Rectal smooth muscle tissue (tissue), 1 donor: ENCODE measurements around the gene SNURF.
"Not testable (repeated sequence)": the region's sequence is repeated elsewhere in the genome, so short reads cannot be mapped to it uniquely, and the experiment has no call there.

ENCODE experiments used
- H3K27ac ChIP-seq: one replicate; pipeline ENCODE4 v1.7.0; 2013; ENCODE audit warnings: low read depth, low read length, inconsistent platforms
- H3K27me3 ChIP-seq: one replicate; pipeline ENCODE4 v1.7.0; 2013; ENCODE audit warnings: low read length; ENCODE audit not compliant: control insufficient read depth, insufficient read depth
- H3K36me3 ChIP-seq: one replicate; pipeline ENCODE4 v1.7.0; 2013; ENCODE audit warnings: low read length; ENCODE audit not compliant: control insufficient read depth, insufficient read depth
- H3K4me1 ChIP-seq: one replicate; pipeline ENCODE4 v1.7.0; 2013; ENCODE audit warnings: low read length; ENCODE audit not compliant: control insufficient read depth, insufficient read depth
- H3K4me3 ChIP-seq: one replicate; pipeline ENCODE4 v1.7.0; 2013; ENCODE audit warnings: low read length
- H3K9ac ChIP-seq: one replicate; pipeline ENCODE4 v1.7.0; 2013; ENCODE audit warnings: low read length

SNURF gene

GRCh38 chr15:24944954-24945353 lies 9.8 kb upstream of the SNURF start:
- H3K27ac ChIP-seq: no peak overlapping the region
- H3K4me1 ChIP-seq: no peaks in the 10 kb centered on the region

GRCh38 chr15:24945711-24946110 lies 9.1 kb upstream of the SNURF start:
- H3K27me3 ChIP-seq: no peaks in the 10 kb centered on the region
- H3K36me3 ChIP-seq: no peaks in the 10 kb centered on the region
- no peak overlapping the region for H3K9ac ChIP-seq
- no peak overlapping the region for H3K4me3 ChIP-seq
- no peaks in the 10 kb centered on the region for H3K4me1 ChIP-seq
- H3K27ac ChIP-seq: no peak overlapping the region

More at GRCh38 chr15:24944954-24945353, 9.8 kb upstream of the SNURF start:
- no peaks in the 10 kb centered on the region for H3K27me3 ChIP-seq
- no peak overlapping the region for H3K9ac ChIP-seq
- no peak overlapping the region for H3K4me3 ChIP-seq
- no peaks in the 10 kb centered on the region for H3K36me3 ChIP-seq

- Histone ChIP-seq H3K27ac (no peak overlapping the region), H3K9ac (no peak overlapping the region), H3K36me3 (no peaks in the 10 kb centered on the region), H3K27me3 (no peaks in the 10 kb centered on the region), H3K4me3 (no peak overlapping the region), H3K4me1 (no peaks in the 10 kb centered on the region)
Observed at GRCh38 chr15:24948495-24948894, 6.3 kb upstream of the SNURF start.

GRCh38 chr15:24955531-24955921 lies 739 bp downstream of the SNURF start:
- H3K36me3 ChIP-seq: no peaks in the 10 kb centered on the region
- H3K4me3 ChIP-seq: peak overlapping the region; percentile 65
- H3K4me1 ChIP-seq: no peaks in the 10 kb centered on the region
- H3K9ac ChIP-seq: peak overlapping the region; percentile 88
- no peaks in the 10 kb centered on the region for H3K27me3 ChIP-seq
- H3K27ac ChIP-seq: peak overlapping the region; percentile 95

- Histone ChIP-seq H3K27me3 (no peaks in the 10 kb centered on the region), H3K9ac (peak overlapping the region; percentile 88), H3K4me1 (no peaks in the 10 kb centered on the region)
Observed at GRCh38 chr15:24956111-24956838, 1.5 kb downstream of the SNURF start.

GRCh38 chr15:24957691-24958090 lies 2.9 kb downstream of the SNURF start:
- Histone ChIP-seq H3K4me3 (no peak overlapping the region), H3K9ac (no peak overlapping the region), H3K36me3 (no peaks in the 10 kb centered on the region), H3K27ac (no peak overlapping the region), H3K27me3 (no peaks in the 10 kb centered on the region), H3K4me1 (no peaks in the 10 kb centered on the region)

More at GRCh38 chr15:24956111-24956838, 1.5 kb downstream of the SNURF start:
- Histone ChIP-seq H3K36me3 (no peaks in the 10 kb centered on the region), H3K27ac (peak overlapping the region; percentile 95), H3K4me3 (peak overlapping the region; percentile 65)

GRCh38 chr15:24961967-24962366 lies 7.2 kb downstream of the SNURF start:
- H3K27me3 ChIP-seq: no peaks in the 10 kb centered on the region
- H3K4me3 ChIP-seq: no peak overlapping the region
- H3K4me1 ChIP-seq: no peaks in the 10 kb centered on the region
- no peak overlapping the region for H3K27ac ChIP-seq
- H3K9ac ChIP-seq: no peak overlapping the region
- H3K36me3 ChIP-seq: peaks cover 13% of the 10 kb centered on the region

GRCh38 chr15:24962880-24963279 lies 8.1 kb downstream of the SNURF start:
- H3K9ac ChIP-seq: no peak overlapping the region
- H3K36me3 ChIP-seq: peaks cover 13% of the 10 kb centered on the region
- no peaks in the 10 kb centered on the region for H3K4me1 ChIP-seq
- no peak overlapping the region for H3K27ac ChIP-seq
- H3K27me3 ChIP-seq: no peaks in the 10 kb centered on the region
- H3K4me3 ChIP-seq: no peak overlapping the region

- no peak overlapping the region for H3K4me3 ChIP-seq
Observed at GRCh38 chr15:24966364-24967103, 11.7 kb downstream of the SNURF start.

GRCh38 chr15:24971052-24971451 lies 16.3 kb downstream of the SNURF start:
- H3K36me3 ChIP-seq: peaks cover 6% of the 10 kb centered on the region
- H3K4me1 ChIP-seq: no peaks in the 10 kb centered on the region
- H3K9ac ChIP-seq: no peak overlapping the region
- H3K27me3 ChIP-seq: no peaks in the 10 kb centered on the region
- no peak overlapping the region for H3K27ac ChIP-seq
- no peak overlapping the region for H3K4me3 ChIP-seq

More at GRCh38 chr15:24966364-24967103, 11.7 kb downstream of the SNURF start:
- Histone ChIP-seq H3K4me1 (no peaks in the 10 kb centered on the region), H3K36me3 (peaks cover 13% of the 10 kb centered on the region), H3K27ac (no peak overlapping the region), H3K27me3 (no peaks in the 10 kb centered on the region), H3K9ac (no peak overlapping the region)

- Histone ChIP-seq H3K27me3 (no peaks in the 10 kb centered on the region), H3K27ac (no peak overlapping the region), H3K4me3 (no peak overlapping the region), H3K36me3 (peaks cover 3% of the 10 kb centered on the region), H3K4me1 (no peaks in the 10 kb centered on the region), H3K9ac (no peak overlapping the region)
Observed at GRCh38 chr15:24971772-24972171, 17.0 kb downstream of the SNURF start.

- H3K27me3 ChIP-seq, H3K9ac ChIP-seq, H3K4me1 ChIP-seq, H3K4me3 ChIP-seq, H3K36me3 ChIP-seq, H3K27ac ChIP-seq: not testable (repeated sequence)
Observed at GRCh38 chr15:24972707-24973106, 17.9 kb downstream of the SNURF start.
